SJSA1 (cell line): ENCODE data around the gene KCNB1. TPM values are rescaled to one million over a fixed set of nuclear protein-coding genes. Genes with fewer than 3 reads are reported as not detected.

Experiments
- DNase-seq, 2 experiments: peaks; one replicate each; pipeline ENCODE4 v3.0.0-alpha.2; 2015 to 2020; ENCODE audit warnings: low spot score in 2 of 2, low read depth in 1 of 2
- H3K27ac ChIP-seq: fragments of 250-450 bp; sonication (Bioruptor Pico); 2 replicates; pipeline ENCODE4 v1.5.1; 2020; ENCODE audit warnings: mild to moderate bottlenecking, moderate library complexity
- H3K27me3 ChIP-seq: fragments of 250-450 bp; sonication (Bioruptor Pico); replicated peaks from 2 replicates; pipeline ENCODE4 v1.5.1; 2020; ENCODE audit warnings: mild to moderate bottlenecking, moderate library complexity
- H3K36me3 ChIP-seq: fragments of 250-450 bp; sonication (Bioruptor Pico); 2 replicates; pipeline ENCODE4 v1.5.1; 2020; ENCODE audit warnings: mild to moderate bottlenecking
- H3K4me1 ChIP-seq: fragments of 250-450 bp; sonication (Bioruptor Pico); replicated peaks from 2 replicates; pipeline ENCODE4 v1.6.1; 2021; ENCODE audit warnings: mild to moderate bottlenecking
- H3K4me3 ChIP-seq: fragments of 250-450 bp; sonication (Bioruptor Pico); 2 replicates; pipeline ENCODE4 v1.5.1; 2020; ENCODE audit warnings: mild to moderate bottlenecking
- H3K9me3 ChIP-seq: fragments of 250-450 bp; sonication (Bioruptor Pico); replicated peaks from 2 replicates; pipeline ENCODE4 v1.5.1; 2020; ENCODE audit warnings: mild to moderate bottlenecking
- total RNA-seq: library from RNA; depleted of rRNA; stranded (reverse); fragments of >200 nt; shearing (Covaris generic); gene quantifications from 2 replicates; pipeline ENCODE4 v1.2.3, GENCODE V29; 2014

KCNB1 gene
- total RNA-seq, 1 experiment from 2014 or later: 0.05 TPM

DNA sequence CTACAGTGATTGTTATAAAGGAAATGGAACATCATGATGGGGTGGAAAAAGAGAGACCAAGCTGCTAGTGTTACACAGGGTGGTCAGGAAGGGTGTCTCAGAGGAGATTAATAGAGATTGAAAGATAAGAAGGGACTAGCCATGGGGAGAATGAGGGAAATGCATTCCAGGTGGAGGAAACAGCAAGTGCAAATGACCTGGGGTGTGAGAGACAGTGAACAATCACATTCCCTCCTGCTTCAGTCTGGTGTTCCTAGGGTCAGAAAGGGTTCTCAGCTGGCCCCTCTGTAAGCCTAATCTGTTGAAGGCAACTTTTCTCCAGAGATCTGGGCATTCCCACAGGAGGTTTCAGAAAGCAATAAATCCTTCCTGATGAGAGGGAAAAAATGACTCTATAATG lies 3.6 kb upstream of the KCNB1 start:
- H3K4me3 ChIP-seq: no peak overlapping the region
- no peaks in the 10 kb centered on the region for H3K36me3 ChIP-seq
- H3K4me1 ChIP-seq: peaks cover 12% of the 10 kb centered on the region
- no peak overlapping the region for H3K27ac ChIP-seq
- H3K27me3 ChIP-seq: peaks cover 19% of the 10 kb centered on the region
- DNase-seq: no peak
- H3K9me3 ChIP-seq: no peaks in the 10 kb centered on the region

GRCh38 chr20:49485563-49485962 lies 3.1 kb upstream of the KCNB1 start:
- DNase-seq: no peak
- Histone ChIP-seq H3K4me3 (no peak overlapping the region), H3K4me1 (peaks cover 12% of the 10 kb centered on the region), H3K36me3 (no peaks in the 10 kb centered on the region), H3K27ac (no peak overlapping the region), H3K27me3 (peaks cover 19% of the 10 kb centered on the region), H3K9me3 (no peaks in the 10 kb centered on the region)

- Histone ChIP-seq H3K9me3 (no peaks in the 10 kb centered on the region), H3K4me1 (peaks cover 12% of the 10 kb centered on the region), H3K36me3 (no peaks in the 10 kb centered on the region), H3K27ac (no peak overlapping the region), H3K4me3 (peak overlapping the region; percentile 42), H3K27me3 (peaks cover 19% of the 10 kb centered on the region)
- DNase-seq: peak; percentile 74 to 81
These were observed 2.0 kb upstream of the KCNB1 start for GRCh38 chr20:49484180-49485140.

DNA sequence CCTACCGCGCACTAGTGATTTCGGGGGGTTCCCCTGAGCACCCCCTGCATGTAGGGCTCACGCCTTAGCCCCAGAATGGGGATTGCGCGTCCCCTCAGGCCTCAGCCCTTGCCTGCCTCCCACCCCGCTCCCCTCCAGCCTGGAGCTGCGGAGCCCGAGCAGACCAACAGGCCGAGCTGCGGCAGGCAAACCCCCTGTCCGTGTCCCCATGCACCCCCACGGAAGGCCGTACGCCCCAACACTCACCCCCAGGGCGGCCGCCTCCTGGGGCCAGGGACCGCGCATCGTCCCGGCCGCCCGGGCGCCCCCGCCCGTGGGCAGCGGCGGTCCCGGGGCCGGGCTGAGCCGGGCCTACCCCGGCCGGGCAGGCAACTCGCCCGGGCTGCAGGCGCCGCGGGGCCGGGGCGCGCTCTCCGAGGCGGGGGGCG lies 1.2 kb upstream of the KCNB1 start:
- H3K36me3 ChIP-seq: no peaks in the 10 kb centered on the region
- no peak for DNase-seq
- H3K9me3 ChIP-seq: no peaks in the 10 kb centered on the region
- peaks cover 19% of the 10 kb centered on the region for H3K27me3 ChIP-seq
- H3K4me1 ChIP-seq: peaks cover 12% of the 10 kb centered on the region
- H3K4me3 ChIP-seq: peak overlapping the region; percentile 42; the same call in 1 of the 2 replicates
- H3K27ac ChIP-seq: no peak overlapping the region

DNA sequence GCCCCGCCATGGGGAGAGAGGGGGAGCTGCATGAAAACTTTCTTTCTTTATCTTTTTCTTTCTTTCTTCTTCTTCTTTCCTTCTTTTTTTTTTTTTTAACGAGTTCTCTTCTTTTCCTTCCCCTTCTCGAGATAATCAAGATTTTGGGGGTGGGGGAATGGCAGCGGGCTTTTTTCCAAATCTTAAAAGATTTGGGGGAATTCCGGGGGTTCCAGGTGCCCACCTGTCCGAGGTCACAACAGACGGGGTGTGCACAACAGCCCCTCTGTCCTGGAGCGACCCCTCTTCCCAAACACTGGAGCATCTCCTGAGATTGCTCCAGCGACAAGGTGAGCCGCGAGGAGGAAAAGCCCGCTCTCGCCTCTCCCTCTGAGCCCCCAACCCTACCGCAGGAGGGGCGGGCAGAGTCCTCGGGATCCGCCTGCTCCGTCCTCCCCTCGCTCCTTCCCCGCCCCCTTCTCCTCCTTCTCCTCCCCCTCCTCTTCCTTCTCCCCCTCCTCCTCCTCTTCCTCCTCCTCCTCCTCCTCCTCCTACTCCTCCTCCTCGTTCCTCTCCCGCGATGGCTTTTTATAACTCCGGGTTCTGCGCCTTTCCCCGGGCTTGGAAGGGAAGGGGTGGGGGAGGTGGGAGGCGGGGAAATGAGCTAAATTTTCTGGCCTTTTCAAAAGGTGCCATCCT lies 689 bp upstream of the KCNB1 start:
- H3K9me3 ChIP-seq: no peaks in the 10 kb centered on the region
- H3K4me3 ChIP-seq: no peak overlapping the region
- no peak for DNase-seq
- H3K27me3 ChIP-seq: peaks cover 19% of the 10 kb centered on the region
- no peaks in the 10 kb centered on the region for H3K36me3 ChIP-seq
- no peak overlapping the region for H3K27ac ChIP-seq
- H3K4me1 ChIP-seq: peaks cover 12% of the 10 kb centered on the region

- H3K27me3 ChIP-seq: peaks cover 19% of the 10 kb centered on the region
- no peak overlapping the region for H3K4me3 ChIP-seq
These were observed 295 bp downstream of the KCNB1 start for GRCh38 chr20:49482173-49482572.

GRCh38 chr20:49481116-49481515 lies 1.4 kb downstream of the KCNB1 start:
- Histone ChIP-seq H3K4me1 (peaks cover 12% of the 10 kb centered on the region), H3K27ac (no peak overlapping the region), H3K36me3 (no peaks in the 10 kb centered on the region), H3K4me3 (no peak overlapping the region), H3K9me3 (no peaks in the 10 kb centered on the region), H3K27me3 (peaks cover 16% of the 10 kb centered on the region; the same call in 1 of the 2 replicates)
- no peak for DNase-seq

More at GRCh38 chr20:49482173-49482572, 295 bp downstream of the KCNB1 start:
- H3K36me3 ChIP-seq: no peaks in the 10 kb centered on the region
- H3K9me3 ChIP-seq: no peaks in the 10 kb centered on the region
- peaks cover 12% of the 10 kb centered on the region for H3K4me1 ChIP-seq
- DNase-seq: no peak
- no peak overlapping the region for H3K27ac ChIP-seq

DNA sequence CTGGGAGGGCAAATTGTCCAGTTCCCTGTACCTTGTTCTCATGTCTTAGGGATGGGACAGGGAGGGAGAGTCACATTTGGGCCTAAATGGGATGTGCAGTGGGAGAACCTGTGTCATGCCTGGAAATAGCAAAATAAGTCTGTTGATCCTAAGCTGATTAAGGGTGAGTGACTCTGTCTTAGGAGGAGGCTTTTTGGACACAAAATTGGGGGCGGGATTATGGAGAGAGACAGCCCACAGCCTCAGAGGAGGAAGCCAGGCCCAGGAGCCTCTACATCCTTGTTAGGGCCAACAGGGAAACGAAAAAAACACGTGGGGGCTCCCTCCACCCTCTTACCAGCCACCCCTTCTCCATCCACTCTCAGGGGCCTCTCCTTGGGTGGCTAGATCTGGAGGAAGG lies 2.2 kb downstream of the KCNB1 start:
- Histone ChIP-seq H3K36me3 (no peaks in the 10 kb centered on the region), H3K9me3 (no peaks in the 10 kb centered on the region), H3K4me1 (peaks cover 12% of the 10 kb centered on the region), H3K27me3 (peaks cover 16% of the 10 kb centered on the region; the same call in 1 of the 2 replicates), H3K27ac (no peak overlapping the region), H3K4me3 (no peak overlapping the region)
- no peak for DNase-seq

- Histone ChIP-seq H3K27ac (no peak overlapping the region), H3K27me3 (peaks cover 12% of the 10 kb centered on the region; the same call in 1 of the 2 replicates), H3K9me3 (no peaks in the 10 kb centered on the region), H3K36me3 (no peaks in the 10 kb centered on the region), H3K4me1 (peaks cover 12% of the 10 kb centered on the region), H3K4me3 (no peak overlapping the region)
- no peak for DNase-seq
These were observed 2.7 kb downstream of the KCNB1 start for GRCh38 chr20:49479785-49480184.

DNA sequence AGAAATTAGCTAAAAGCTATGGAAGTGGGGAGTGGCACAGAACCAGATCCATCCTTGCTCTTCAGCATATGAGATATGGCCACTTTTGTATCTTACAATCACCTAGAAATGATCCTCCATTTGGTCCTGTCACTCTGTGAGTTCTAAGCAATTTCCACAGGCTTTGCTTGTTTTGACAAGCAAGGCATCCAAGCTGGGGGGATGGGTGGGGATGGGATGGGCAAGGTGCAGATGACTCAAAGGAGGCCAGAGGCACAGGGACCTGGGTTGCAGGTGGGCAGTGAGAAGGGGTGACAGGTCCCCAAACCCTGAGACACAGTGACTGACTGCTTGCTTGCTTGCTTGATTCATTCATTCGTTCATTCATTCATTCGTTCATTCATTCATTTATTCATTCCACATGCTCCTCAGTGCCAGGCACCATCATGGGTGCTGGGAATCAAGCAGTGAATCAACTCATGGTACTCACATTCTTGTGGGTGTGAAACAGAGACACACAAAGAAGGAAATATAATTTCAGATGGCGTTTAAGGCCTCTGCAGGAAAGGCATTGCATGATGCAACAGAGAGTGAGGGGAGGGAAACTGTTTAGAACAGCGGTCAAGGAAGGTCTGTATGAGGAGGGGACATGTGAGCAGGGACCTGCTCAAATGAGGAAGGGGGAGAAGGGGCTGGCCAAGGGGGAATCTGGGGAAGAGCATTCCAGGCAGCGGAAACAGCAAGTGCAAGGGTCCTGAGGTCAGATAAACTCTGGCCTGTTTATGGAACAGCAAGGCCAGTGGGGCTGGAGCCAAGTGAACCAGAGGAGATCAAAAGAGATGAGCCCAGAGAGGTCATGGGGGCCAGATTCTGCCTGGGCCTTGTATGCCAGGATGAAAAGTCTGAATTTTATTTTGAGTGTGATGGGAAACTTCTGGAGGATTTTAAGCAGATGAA lies 3.4 kb downstream of the KCNB1 start:
- Histone ChIP-seq H3K27me3 (peaks cover 11% of the 10 kb centered on the region; the same call in 1 of the 2 replicates), H3K9me3 (no peaks in the 10 kb centered on the region), H3K36me3 (no peaks in the 10 kb centered on the region), H3K27ac (no peak overlapping the region), H3K4me1 (peaks cover 9% of the 10 kb centered on the region), H3K4me3 (no peak overlapping the region)
- no peak for DNase-seq

- Histone ChIP-seq H3K27ac (no peak overlapping the region), H3K27me3 (peaks cover 8% of the 10 kb centered on the region; the same call in 1 of the 2 replicates), H3K4me3 (no peak overlapping the region), H3K4me1 (0 out of 2 replicates have a peak, but pooled peaks cover 5% of the 10 kb centered on the region), H3K9me3 (no peaks in the 10 kb centered on the region), H3K36me3 (no peaks in the 10 kb centered on the region)
- no peak for DNase-seq
These were observed 4.2 kb downstream of the KCNB1 start for GRCh38 chr20:49478266-49478665.

- H3K4me1 ChIP-seq: no peaks in the 10 kb centered on the region
- H3K36me3 ChIP-seq: no peaks in the 10 kb centered on the region
- H3K27ac ChIP-seq: no peak overlapping the region
- no peak overlapping the region for H3K4me3 ChIP-seq
- DNase-seq: no peak
- no peaks in the 10 kb centered on the region for H3K9me3 ChIP-seq
- no peaks in the 10 kb centered on the region for H3K27me3 ChIP-seq
These were observed 5.3 kb downstream of the KCNB1 start for GRCh38 chr20:49477200-49477599.

DNA sequence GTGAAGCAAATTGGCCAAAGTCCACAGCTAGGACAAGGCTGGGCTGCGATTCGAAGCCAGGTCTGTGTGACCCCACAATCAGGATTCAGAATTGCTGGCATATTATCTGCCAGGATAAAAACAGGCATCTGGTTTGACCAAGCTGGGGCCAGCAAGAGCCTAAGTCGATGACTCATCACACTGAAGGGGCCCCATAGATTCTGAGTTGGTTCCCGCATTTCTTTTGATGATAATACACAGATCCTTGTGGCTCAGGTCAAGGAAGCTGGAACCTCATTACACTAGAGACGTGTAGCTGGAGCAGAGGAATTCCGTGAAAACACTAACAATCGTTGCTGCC lies 6.5 kb downstream of the KCNB1 start:
- no peak for DNase-seq
- H3K4me1 ChIP-seq: no peaks in the 10 kb centered on the region
- H3K9me3 ChIP-seq: no peaks in the 10 kb centered on the region
- H3K27ac ChIP-seq: no peak overlapping the region
- no peaks in the 10 kb centered on the region for H3K36me3 ChIP-seq
- H3K27me3 ChIP-seq: no peaks in the 10 kb centered on the region
- no peak overlapping the region for H3K4me3 ChIP-seq
